ENCODE data around the gene ATG16L2.
"Not testable (repeated sequence)": the region's sequence is repeated elsewhere in the genome, so short reads cannot be mapped to it uniquely, and the experiment has no call there.

ATG16L2 gene

DNA sequence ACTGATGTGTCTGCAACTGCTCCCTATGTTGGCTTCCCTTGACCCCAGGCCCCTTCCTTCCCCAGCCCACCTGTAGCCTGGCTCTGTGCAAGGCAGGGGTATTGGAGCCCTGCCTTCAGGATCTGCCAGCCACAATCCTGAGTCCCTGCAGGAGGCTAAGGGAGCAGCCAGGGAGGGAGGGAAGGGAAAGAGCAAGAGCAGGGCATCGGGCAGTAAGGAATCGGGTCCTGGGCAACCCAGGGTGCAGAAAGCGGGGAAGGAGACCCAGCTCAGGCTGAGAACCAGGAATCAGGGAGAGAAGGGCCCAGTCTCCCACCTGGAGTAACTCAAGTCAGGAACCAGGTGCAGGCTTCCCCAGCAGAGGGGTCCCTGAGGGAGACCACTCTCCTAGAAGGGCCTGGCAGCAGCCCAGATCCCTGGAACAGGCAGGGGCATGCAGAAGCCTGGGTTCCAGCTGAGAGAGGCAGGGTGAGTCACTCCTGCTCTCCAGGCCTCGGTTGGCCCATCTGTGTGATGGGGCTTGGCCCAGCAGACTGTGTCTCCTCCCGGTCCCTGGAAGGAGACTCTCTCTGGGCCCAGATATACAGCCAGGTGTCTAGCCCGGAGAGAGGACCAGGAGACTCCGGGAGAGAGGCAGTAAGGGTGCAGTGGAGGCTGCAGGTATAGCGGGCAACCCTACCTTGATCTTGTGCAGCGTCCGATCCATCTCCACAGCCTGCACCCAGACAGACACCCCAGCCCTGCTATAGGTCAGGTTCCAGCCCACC, 33.7 kb upstream of the ATG16L2 start:
- DNase-seq = no peak

DNA sequence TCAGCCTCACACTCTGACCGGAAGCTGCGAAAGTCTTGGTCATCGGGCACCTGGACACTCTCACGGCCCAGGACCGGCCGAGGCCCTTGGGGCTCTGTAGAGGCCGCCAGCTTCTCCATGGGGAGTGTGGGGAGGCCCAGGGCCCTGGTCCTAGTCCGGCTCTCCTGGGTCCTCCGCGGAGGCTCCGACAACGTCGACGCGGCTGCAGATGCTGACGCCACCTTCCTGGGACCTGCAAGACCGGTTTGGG, 33.2 kb upstream of the ATG16L2 start:
- DNase-seq = no peak

DNA sequence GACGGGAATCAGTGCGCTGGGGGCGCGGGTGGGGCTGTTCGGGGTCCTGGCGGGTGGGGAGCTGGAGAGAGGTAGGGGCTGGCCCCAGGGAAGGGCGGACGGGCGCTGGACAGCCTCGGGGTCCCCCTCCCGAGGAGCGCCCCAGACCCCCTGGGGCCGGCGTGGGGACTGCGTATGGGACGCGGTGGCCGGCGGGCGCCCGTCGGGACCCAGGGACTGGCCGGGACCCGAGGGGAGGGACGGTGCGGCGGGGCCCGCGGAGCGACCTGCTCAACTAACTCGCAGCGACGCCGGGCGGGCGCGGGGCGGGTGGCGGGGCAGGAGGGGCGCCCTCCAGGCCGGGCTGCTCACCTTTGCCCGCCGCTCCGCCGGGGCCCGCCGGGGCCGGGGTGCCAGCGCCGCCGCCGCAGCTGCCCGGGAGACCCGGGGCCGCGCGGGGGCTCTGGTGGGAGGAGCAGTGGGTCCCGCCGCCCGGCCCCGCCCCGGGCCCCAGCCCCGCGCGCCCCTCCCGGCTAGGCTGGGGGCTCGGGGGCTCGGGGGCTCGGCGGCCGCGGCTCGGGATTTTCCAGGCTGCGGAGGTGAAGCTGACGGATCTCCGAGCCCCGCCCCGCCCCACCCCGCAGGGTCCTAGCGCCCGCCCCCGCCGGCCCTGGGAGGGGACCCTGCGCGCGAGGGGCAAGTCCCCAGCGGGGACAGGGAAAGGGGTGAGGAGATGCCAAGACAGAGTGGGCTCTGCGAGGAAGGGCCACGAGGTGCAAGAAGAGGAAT, 32.7 kb upstream of the ATG16L2 start:
- peak in 1 of 3 donors; percentile 66 for DNase-seq

DNA sequence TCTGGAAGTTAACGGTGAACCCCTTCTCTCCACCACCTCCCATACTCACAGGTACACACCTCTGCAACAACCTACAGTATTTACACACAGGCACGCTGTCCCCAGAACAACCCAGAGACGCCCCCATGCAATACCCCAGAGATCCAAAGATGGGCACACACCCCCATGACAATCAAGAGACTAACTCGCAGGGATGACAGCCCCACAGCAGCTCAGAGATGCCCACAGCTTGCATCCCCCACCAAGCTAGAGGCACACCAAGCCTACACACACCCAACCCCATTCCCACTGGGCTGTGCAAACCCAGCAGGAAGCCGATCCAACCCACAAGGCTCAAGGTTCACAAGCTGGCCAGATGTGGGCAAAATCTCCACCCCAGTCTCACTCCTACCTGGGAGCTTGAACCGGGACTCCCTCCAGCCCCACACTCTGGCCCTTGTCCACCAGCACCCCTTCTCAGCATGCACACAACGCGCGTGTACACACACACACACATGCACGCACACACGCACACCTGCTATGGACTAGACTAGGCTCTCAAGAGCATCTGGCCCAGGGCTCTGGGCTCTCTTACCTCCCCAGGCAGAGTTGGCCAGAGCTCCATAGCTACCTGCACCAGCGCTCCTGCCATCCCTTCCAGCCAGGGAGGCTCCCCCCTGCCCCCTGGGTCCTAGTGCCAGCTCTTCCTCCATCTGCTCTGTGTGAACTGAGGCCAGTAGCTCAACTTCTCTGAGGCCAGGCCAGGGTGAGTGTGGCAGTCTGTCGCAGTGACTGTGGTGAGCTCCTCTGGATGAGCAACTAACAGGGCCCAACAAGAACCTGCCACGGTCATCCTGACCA, 31.9 kb upstream of the ATG16L2 start:
- no peak for DNase-seq

DNA sequence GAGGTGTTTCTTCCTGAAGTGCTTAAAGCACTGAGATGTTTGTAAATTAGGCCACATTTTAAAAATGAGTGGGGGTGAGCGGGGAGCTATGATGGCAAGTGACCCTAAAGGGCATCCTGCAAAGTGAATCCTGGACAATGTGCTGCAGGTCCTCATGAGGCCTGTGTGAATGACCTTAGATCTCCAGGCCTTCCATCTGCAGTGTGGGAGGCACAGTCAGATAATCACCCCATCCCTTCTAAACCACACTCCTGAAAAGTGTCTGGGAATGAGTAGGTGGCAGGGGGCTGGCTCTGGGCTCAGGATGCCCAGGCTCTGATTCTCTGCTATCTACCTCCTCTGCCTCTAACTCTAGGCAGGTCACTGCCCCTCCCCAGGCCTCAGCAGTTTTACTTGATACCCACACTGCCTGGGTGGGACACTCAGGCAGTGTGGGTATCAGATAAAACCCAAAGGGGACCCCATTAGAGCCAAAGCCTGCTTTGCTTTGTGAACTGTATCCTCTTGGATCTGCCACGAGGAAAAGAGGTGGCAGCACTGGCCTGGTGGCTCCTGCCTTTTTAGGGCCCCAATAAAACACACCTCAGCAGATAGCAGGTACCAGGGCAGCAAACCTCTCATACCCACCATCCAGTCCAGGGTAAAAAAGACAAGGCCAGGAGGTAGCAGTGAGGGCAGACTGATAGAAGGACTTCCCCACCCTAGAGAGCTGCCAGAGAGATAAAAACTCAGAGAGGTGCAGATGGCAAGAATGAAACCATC, 30.9 kb upstream of the ATG16L2 start:
- no peak for DNase-seq

DNA sequence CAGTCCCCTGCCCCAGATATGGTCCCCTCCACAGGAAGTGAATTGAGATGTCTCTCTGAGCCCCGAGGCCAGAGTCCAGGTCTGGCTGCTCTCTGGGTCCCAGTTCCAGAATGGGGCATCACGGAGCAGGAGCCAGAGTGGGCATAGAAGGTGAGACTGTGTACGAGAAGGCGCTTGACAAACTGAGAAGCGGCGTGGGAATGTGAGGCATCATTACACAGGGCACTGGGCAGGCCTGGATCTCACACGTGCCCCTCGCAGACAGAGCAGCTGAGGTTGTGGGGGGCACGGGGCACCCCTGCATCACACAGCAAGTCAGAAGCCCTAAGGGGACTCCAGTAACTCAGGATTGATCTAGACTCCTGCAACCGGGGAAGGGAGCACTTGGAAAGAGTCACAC, 29.5 kb upstream of the ATG16L2 start:
- DNase-seq = no peak

DNA sequence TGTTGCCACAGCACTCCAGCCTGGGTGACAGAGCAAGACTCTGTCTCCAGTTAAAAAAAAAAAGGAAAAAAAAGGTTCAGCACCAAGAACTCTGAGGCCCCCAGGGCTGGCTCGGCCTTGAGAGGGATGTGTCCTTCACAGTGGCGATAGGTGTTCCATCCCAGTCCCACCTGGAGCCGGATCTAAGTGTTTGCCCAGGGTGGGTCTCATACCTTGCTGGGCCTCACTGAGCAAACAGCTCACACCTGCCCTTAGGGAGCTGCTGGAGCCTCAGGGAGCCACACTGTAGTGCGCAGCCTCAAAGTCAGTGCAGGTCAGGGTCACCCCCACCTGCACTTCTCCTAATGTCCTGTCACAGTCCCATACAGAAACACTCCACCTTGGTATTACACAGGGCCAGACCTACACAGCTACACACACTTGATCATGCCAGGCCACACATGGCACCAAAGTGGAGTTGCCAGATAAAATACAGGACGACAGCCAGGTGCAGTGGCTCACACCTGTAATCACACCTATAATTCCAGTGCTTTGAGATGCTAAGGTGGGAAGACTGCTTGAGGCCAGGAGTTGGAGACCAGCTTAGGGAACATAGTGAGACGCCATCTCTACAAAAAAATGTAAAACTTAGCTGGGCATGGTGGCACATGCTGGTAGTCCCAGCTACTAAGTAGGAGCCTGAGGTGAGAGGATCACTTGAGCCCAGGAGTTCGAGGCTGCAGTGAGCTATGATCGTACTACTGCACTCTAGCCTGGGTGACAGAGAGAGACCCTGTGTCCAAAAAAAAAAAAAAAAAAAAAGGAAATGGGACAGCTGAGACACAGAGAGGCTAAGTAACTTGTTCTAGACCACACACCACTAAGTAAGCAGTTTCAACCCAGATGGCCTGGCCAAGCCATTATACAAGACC, 27.7 kb upstream of the ATG16L2 start:
- DNase-seq = no peak

DNA sequence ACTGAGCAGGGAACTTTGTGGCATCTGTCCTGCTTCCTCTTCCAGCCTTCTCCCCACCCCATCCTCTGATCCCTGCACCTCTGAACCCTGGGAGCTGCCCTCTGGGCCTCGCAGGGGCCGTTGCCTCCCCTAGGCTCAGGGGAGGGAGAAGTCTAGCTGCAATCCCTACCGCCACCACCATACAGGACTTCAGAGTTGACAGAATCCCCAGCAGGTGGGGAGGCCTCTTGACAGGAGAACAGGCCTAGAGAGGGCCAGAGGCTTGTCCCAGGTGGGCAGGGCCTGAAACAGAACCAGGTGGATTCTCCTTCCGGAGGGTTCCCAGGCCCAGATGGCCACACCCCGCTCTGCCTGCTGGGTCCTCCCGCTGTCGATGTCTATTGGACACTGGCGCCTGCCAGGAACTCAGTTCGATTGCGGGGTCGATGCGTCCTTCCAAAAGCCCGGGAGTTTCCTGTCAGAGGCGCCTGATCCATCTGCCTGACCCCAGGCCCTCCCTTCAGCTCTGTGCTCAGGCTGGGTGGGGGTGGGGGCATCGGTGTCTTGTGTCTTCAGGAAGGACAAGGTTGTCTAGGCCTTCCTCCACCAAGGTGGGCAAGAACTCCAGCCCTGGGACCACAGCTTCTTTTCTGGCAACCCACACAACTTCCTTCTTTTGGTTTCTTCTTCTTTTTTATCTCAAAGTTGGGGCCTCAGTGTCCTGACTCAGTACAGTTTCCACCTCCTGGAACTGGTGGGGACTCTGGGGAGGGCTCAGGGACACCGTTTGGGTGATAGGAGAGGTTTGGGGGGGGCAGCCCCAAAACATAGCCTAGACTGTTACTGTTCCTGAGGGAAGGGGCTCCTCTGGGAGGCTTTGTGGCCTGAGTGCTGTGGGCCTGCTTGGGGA, 26.8 kb upstream of the ATG16L2 start:
- peak; percentile 58 to 71 (median 67) for DNase-seq

DNA sequence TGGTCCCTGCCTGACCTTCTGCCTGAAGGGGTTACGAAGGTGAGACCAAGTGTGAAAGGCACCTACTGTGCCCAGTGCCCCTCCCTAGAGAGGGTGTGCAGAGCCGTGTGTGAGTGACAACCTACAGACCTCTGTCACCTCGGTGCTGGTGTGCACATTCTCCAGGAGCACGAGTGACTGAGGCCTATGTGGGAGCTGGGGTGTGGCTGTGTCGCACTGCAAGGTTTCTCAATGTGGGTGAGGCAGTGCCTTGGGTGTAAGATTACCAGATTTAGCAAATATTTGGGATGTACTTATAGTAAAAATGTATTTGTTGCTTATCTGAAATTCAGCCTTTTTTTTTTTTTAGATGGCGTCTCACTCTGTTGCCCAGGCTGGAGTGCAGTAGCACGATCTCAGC, 26.0 kb upstream of the ATG16L2 start:
- DNase-seq = peak in 1 of 3 donors; percentile 37

DNA sequence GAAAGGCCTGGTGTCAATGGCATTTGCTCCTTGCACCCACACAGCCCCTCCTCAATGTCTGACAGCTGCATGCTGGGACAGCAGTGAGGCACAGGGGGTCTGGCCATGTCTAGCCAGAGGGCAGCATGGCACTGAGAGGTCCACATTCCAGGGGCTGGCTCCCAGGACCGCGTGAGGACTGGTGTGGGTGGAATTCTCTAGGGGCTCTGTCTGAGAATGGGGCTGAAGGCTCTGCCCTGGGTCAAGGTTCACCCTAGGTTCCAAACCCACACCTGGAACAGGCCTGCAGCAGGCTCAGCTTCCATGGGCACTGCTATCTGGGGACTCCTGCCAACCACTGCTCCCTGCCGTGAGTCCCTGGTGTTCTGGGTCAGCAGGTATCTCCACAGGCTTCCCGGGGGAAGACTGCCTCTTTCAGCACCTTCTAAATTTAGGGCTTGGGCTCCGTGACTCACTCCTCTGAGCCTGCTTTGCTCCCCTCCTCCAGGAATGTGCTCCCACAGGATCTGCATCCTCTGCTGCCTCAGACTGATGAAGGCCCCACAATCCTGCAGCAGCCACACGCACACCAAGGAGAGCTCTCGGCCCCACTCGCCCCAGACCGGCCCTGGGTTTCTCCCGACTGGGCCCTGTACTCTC, 24.6 kb upstream of the ATG16L2 start:
- no peak for DNase-seq

DNA sequence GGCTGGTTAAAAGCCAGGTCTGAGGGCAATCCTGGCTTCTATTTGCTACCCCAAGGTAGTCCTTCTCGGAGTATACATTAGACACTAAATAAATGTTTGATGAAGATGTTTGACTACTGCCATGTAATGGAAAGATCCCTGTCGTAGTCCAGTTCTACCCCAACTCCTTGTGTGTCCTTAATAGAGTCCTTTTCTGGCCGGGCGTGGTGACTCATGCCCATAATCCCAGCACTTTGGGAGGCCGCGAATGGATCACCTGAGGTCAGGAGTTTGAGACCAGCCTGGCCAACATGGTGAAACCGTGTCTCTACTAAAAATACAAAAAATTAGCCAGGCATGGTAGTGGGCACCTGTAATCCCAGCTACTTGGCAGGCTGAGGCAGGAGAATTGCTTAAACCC, 23.0 kb upstream of the ATG16L2 start:
- not testable (repeated sequence) for DNase-seq

DNA sequence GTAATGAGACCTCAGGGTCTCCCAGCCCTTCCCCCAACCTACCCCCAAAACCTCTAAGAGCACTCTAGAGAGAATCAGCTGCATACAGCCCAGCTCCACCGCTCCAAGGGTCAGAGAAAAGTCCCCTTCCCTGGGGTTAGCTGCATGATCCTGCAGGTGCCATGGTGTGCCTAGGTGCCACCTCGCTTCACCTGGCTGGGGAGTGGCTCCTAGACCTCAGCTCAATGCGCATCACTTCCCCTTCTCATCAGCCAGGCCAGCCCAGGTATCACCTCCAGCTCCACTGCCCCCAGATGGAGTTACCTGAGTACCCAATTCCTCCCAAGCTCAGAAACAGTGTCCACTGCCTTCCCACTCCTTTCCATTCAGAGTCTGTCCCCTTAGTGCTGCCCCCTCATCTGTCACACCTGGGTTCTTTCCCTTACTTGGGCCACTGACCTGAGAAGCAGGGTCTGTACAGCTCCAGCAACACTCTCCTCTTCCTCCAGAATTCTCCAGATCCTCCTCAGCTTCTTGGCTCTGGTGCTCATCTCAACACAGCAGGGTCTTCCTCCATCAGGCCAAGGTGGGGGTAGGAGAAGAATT, 21.7 kb upstream of the ATG16L2 start:
- DNase-seq = no peak

DNA sequence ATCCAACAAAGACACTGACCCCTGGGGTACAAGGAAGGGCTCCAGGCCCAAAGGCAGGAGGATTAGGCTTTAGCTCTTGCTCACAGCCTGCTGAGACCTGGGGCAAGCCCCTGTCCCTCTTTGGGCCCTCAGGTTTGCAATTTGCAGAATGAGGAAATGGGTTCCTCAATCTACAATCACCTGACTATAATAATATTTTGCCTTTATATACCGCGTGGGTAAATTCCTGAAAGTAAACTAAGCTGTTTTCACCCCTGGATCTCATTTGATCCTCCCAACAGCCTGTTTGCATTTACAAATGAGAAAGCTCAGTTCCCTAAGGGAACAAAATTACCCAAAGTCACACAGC, 21.2 kb upstream of the ATG16L2 start:
- DNase-seq = no peak

DNA sequence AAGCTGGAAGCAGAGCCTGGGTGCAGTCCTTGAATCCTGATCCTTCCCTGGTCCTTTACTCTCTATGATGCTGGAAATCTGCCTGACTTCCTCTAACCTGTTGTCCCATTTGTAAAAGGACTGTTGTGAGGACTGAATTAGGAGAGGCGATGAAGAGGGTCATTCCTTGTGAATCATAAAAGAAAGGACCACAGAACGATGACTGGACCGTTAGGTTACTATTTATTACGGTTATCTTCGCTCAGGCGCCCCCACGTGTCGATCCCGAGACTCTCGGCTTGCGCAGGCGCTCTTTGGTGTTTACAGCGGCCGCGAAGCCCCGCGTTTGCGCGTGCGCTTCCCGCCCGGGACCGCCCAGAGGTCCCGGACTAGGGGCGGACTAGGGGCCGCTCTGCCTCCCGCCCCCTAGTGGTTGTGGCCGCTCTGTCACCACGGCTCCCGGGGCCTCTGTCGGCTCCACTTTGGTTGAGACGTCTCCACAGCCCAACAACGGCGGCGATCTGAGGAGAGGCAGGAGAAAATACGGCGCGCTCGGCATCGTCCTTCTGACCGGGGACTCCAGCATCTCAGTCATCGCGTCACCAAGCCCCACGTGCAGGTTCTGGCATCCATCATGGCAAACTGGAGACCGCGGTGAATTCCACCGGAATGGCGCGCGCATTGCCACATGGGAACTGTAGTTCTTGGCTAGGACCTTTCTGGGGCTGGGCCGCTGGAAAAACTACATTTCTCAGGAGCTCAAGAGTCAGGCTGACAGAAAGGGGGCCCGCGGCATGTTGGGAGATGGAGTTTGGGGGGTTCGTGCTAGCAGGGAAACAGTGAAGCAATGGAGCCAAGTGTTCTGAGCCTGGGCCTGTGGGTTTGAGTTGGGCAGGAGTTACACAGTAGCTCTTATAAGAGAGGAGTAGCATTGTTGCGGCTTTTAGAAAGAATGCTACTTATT, 20.5 kb upstream of the ATG16L2 start, which contains the start of gene STARD10:
Gene STARD10 (minus strand): TSS at position 623 of the 943 bp plus-strand sequence. CDS start 12,866 bp downstream, outside the sequence.
- DNase-seq = peak; percentile 99 to 100 (median 100)

DNA sequence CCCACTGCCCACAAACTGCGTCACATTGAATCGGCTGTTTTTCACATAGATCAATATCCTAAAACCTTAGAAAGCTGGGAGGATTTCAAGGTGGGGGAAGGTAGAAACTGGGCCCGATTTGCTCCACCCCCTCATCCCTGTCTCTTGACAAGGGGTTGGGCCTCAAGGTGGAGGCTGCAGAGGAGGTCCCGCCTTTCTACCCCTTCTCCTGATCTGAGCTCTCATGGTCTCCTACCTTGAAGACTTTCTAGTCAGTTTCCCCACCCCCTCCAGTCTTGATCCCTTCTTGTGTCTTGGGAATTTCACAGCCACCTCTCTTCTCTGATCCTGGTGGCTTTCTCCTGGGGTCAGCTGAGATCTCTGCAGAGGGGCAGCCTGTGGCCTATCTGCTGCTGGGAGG, 15.8 kb upstream of the ATG16L2 start:
- DNase-seq = no peak

DNA sequence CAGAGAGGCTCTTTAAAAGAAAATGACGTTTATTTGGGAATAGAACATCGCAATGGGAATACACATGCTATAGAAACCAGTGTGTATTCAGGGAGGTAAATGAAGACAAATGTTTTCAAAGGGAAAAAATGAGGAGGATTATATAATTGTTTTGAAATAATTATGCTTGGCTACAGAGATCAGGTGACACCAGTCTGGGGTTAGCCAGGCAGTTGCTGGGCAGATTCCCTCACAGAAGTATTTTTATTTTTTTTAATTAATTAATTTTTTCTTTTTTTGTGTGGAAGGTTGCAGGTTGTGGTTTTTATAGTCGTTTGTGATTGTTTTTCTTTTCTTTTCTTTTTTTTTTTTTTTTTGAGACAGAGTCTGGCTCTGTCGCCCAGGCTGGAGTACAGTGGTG, 14.8 kb upstream of the ATG16L2 start:
- DNase-seq = no peak

DNA sequence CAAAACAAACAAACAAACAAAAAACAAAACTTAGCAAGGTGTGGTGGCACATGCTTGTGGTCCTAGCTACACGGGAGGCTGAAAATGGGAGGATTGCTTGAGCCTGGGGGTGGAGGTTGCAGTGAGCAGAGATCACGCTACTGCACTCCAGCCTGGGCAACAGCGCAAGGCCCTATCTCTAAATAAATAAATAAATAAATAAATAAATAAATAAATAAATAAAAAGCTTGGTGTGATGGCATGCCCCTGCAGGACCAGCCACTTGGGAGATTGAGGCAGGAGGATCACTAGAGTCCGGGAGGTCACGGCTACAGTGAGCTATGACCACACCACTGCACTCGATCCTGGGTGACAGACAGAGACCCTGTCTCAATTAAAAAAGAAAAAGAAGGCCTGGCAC, 11.4 kb upstream of the ATG16L2 start:
- DNase-seq = no peak

DNA sequence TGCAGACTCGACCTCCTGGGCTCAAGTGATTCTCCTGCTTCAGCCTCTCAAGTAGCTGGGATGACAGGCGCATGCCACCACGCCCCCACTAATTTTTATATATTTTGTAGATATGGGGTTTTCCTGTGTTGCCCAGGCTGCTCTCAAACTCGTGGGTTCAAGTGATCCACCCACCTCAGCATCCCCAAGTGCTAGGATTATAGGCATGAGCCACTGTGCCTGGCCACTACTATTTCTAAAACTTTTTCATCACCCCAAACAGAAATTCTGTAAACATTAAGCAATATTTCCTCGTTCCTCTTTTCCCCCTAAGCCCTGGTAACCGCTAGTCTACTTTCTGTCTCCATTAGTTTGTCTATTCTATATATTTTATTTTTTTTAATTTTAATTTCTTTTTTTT, 9.0 kb upstream of the ATG16L2 start:
- DNase-seq = peak; percentile 89 to 95 (median 90)

DNA sequence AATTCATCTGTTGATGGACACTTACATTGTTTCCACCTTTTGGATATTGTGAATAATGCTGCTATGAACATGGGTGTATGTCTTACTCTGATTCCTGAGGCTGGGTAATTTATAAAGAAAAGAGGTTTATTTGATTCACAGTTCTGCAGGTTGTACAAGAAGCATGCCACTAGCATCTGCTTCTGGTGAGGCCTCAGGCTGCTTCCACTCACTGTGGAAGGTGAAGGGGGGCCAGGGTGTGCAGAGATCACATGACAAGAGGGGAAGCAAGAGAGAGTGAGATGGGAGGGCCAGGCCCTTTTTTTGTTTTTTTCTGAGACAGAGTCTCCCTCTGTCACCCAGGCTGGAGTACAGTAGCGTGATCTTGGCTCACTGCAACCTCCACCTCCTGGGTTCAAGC, 7.8 kb upstream of the ATG16L2 start:
- not testable (repeated sequence) for DNase-seq
